Measurements from ENCODE around the gene ASAP3. TPM values are rescaled to one million over a fixed set of nuclear protein-coding genes. Genes with fewer than 3 reads are reported as not detected.

Gene ASAP3
- total and polyA plus RNA-seq, 9 of the 15 experiments (the other 6 are each of a cell fraction or from before 2014, with no cell fraction given), result 1.7 to 31.2 (median 17.4) TPM

DNA sequence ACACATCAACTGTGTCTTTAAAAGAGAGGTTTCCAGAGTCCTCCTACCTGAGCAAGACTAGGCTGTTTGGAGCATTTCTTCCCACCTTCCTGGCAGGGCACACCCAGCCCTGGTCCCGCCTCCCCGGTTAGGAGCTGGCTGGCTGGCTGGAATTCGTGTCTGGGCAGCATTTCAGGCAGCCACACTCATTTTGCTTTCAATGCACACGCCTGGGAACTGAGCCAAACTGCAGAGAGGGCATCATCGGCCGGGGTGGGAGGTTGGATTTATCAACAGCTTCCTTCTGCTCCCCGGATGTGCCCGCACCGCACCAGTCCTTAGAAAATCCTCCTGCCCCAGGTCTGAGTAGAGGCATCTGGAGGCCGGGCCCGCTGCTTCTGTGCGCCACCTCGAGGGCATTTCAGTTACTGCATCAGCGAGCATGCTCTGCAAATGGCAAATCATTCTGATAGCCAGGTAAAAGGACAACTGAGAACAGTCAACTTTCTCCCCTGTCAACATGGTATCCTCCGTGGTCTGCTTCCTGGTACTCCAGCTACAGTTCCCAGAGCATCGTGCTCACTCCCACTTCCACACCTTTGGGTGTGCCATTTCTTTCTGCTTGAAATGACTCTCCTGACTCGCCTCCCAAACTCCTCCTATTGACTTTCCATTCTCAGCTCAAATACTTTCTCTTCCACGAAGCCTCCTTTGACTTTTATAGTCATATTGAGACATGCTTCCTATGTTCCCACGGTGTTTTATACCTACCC lies 80.1 kb downstream of the ASAP3 start (continued):
- TF ChIP-seq ZNF584 (CRISPR knock-in tag; IDR thresholded peaks at IDR 0.05; ENCODE audit: low read depth) (no peak; the same call in 1 of the 2 replicates), RBBP5 (IDR thresholded peaks at IDR 0.05; ENCODE audit: borderline replicate concordance, insufficient read depth, low read length, poor library complexity, severe bottlenecking) (no peak), RBM39 (optimal IDR thresholded peaks at IDR 0.05; ENCODE audit: low read depth, low read length) (no peak), GTF2A2 (tag; IDR thresholded peaks at IDR 0.05) (no peak), THRB (CRISPR knock-in tag; conservative IDR thresholded peaks at IDR 0.05) (0 out of 2 replicates have a peak, but pooled peaks have one; percentile 13), ZNF57 (CRISPR knock-in tag; IDR thresholded peaks at IDR 0.05) (no peak), ZBTB8A (IDR thresholded peaks at IDR 0.05; ENCODE audit: partially characterized antibody) (no peak), SMARCA5 (IDR thresholded peaks at IDR 0.05) (no peak), HDAC2 (IDR thresholded peaks at IDR 0.05) (peak; percentile 6; the same call in 1 of the 2 replicates), CEBPZ (IDR thresholded peaks at IDR 0.05; ENCODE audit: borderline replicate concordance, low read depth, low read length) (no peak), COPS2 (conservative IDR thresholded peaks at IDR 0.05) (no peak), ATF3 (IDR thresholded peaks at IDR 0.05) (peak; percentile 9; the same call in 1 of the 2 replicates), ATF3 (CRISPR knock-in tag; conservative IDR thresholded peaks at IDR 0.05) (no peak), MECOM (CRISPR knock-in tag; IDR thresholded peaks at IDR 0.05) (no peak), ZBTB33 (CRISPR knock-in tag; IDR thresholded peaks at IDR 0.05) (peak; percentile 11; the same call in 1 of the 2 replicates), CXXC5 (CRISPR knock-in tag; IDR thresholded peaks at IDR 0.05) (no peak), ZNF184 (CRISPR knock-in tag; IDR thresholded peaks at IDR 0.05) (no peak)
- TF ChIP-seq, protein P1, sequence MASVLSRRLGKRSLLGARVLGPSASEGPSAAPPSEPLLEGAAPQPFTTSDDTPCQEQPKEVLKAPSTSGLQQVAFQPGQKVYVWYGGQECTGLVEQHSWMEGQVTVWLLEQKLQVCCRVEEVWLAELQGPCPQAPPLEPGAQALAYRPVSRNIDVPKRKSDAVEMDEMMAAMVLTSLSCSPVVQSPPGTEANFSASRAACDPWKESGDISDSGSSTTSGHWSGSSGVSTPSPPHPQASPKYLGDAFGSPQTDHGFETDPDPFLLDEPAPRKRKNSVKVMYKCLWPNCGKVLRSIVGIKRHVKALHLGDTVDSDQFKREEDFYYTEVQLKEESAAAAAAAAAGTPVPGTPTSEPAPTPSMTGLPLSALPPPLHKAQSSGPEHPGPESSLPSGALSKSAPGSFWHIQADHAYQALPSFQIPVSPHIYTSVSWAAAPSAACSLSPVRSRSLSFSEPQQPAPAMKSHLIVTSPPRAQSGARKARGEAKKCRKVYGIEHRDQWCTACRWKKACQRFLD (CRISPR knock-in tag; IDR thresholded peaks at IDR 0.05), result no peak
